GM19035 (cell line): ENCODE data around the gene GCH1.
"Not testable (repeated sequence)": the region's sequence is repeated elsewhere in the genome, so short reads cannot be mapped to it uniquely, and the experiment has no call there.

Source experiments
- ATAC-seq: cut with Tn5 transposase; IDR thresholded peaks from one replicate; pipeline ENCODE4 v1.9.1; 2021; ENCODE audit not compliant: unreplicated experiment

Gene GCH1

GRCh38 chr14:54902521-54903420 lies at the start of gene GCH1:
Gene GCH1, minus strand, starts transcription at chr14:54902826. Its CDS starts 163 bp downstream, at chr14:54902663.
- ATAC-seq: peak; percentile 80

GRCh38 chr14:54947230-54947629 lies 44.6 kb upstream of the GCH1 start:
- no peak for ATAC-seq

GRCh38 chr14:54946500-54946899 lies 43.9 kb upstream of the GCH1 start:
- no peak for ATAC-seq

GRCh38 chr14:54944737-54945391 lies 42.2 kb upstream of the GCH1 start:
- no peak for ATAC-seq

GRCh38 chr14:54942913-54943312 lies 40.3 kb upstream of the GCH1 start:
- ATAC-seq: no peak

- no peak for ATAC-seq
These were observed 34.2 kb upstream of the GCH1 start for GRCh38 chr14:54936816-54937215.

GRCh38 chr14:54935958-54936357 lies 33.3 kb upstream of the GCH1 start:
- ATAC-seq: no peak

- ATAC-seq: no peak
These were observed 32.5 kb upstream of the GCH1 start for GRCh38 chr14:54935100-54935499.

- ATAC-seq: no peak
These were observed 30.4 kb upstream of the GCH1 start for GRCh38 chr14:54933006-54933405.

- no peak for ATAC-seq
These were observed 29.1 kb upstream of the GCH1 start for GRCh38 chr14:54931598-54932340.

- no peak for ATAC-seq
These were observed 28.5 kb upstream of the GCH1 start for GRCh38 chr14:54931101-54931500.

GRCh38 chr14:54929556-54929955 lies 26.9 kb upstream of the GCH1 start:
- no peak for ATAC-seq

GRCh38 chr14:54928216-54928615 lies 25.6 kb upstream of the GCH1 start:
- ATAC-seq: no peak

GRCh38 chr14:54927551-54927950 lies 24.9 kb upstream of the GCH1 start:
- ATAC-seq: no peak

GRCh38 chr14:54926570-54926969 lies 23.9 kb upstream of the GCH1 start:
- ATAC-seq: not testable (repeated sequence)

- no peak for ATAC-seq
These were observed 20.0 kb upstream of the GCH1 start for GRCh38 chr14:54922598-54922997.

GRCh38 chr14:54920052-54920451 lies 17.4 kb upstream of the GCH1 start:
- no peak for ATAC-seq

GRCh38 chr14:54919330-54919729 lies 16.7 kb upstream of the GCH1 start:
- no peak for ATAC-seq

GRCh38 chr14:54918427-54918826 lies 15.8 kb upstream of the GCH1 start:
- no peak for ATAC-seq

- no peak for ATAC-seq
These were observed 13.5 kb upstream of the GCH1 start for GRCh38 chr14:54916101-54916500.

GRCh38 chr14:54909817-54910558 lies 7.4 kb upstream of the GCH1 start:
- no peak for ATAC-seq
